22Rv1 (cell line): ENCODE measurements around the gene EHHADH.
"Not testable (repeated sequence)": the region's sequence is repeated elsewhere in the genome, so short reads cannot be mapped to it uniquely, and the experiment has no call there.

Source experiments
- ZFX ChIP-seq: fragments of 450-650 bp; IDR thresholded peaks from 2 replicates; pipeline ENCODE4 v1.6.1; 2017; ENCODE audit warnings: antibody characterized with exemption, borderline replicate concordance
- TF ChIP-seq, protein P1 (sequence below): fragments of 450-650 bp; IDR thresholded peaks from 2 replicates; pipeline ENCODE4 v1.5.1; 2017; ENCODE audit warnings: mild to moderate bottlenecking

- TF ChIP-seq, protein P1, sequence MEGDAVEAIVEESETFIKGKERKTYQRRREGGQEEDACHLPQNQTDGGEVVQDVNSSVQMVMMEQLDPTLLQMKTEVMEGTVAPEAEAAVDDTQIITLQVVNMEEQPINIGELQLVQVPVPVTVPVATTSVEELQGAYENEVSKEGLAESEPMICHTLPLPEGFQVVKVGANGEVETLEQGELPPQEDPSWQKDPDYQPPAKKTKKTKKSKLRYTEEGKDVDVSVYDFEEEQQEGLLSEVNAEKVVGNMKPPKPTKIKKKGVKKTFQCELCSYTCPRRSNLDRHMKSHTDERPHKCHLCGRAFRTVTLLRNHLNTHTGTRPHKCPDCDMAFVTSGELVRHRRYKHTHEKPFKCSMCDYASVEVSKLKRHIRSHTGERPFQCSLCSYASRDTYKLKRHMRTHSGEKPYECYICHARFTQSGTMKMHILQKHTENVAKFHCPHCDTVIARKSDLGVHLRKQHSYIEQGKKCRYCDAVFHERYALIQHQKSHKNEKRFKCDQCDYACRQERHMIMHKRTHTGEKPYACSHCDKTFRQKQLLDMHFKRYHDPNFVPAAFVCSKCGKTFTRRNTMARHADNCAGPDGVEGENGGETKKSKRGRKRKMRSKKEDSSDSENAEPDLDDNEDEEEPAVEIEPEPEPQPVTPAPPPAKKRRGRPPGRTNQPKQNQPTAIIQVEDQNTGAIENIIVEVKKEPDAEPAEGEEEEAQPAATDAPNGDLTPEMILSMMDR, result not testable (repeated sequence)
- not testable (repeated sequence) for TF ChIP-seq ZFX
Observed at GRCh38 chr3:185226526-185226925, 27.3 kb downstream of the EHHADH start.
